KMS-11 (cell line): ENCODE results near the gene VSIG1.

Experiments used
- H2AFZ ChIP-seq: fragments of 200-600 bp; sonication (generic); 2 replicates; pipeline ENCODE4 v1.6.1; 2016; ENCODE audit warnings: antibody characterized with exemption, mixed run types, low read depth
- H3K27ac ChIP-seq: fragments of 200-600 bp; sonication (generic); 2 replicates; pipeline ENCODE4 v1.6.1; 2016; ENCODE audit warnings: mild to moderate bottlenecking, mixed run types
- H3K27me3 ChIP-seq: fragments of 200-600 bp; sonication (generic); 2 replicates; pipeline ENCODE4 v1.6.1; 2017; ENCODE audit warnings: mild to moderate bottlenecking, low read depth, mixed run types, moderate library complexity; ENCODE audit not compliant: insufficient read depth
- H3K36me3 ChIP-seq: fragments of 200-600 bp; sonication (generic); 2 replicates; pipeline ENCODE4 v1.6.1; 2017; ENCODE audit warnings: mild to moderate bottlenecking, mixed run types; ENCODE audit not compliant: insufficient read depth
- H3K4me1 ChIP-seq: fragments of 200-600 bp; sonication (generic); 2 replicates; pipeline ENCODE4 v1.6.1; 2016; ENCODE audit warnings: mild to moderate bottlenecking, low read depth, mixed run types; ENCODE audit not compliant: poor library complexity, severe bottlenecking
- H3K4me2 ChIP-seq: fragments of 200-600 bp; sonication (generic); 2 replicates; pipeline ENCODE4 v1.7.0; 2016; ENCODE audit warnings: mild to moderate bottlenecking, mixed run types
- H3K4me3 ChIP-seq: fragments of 200-600 bp; sonication (generic); IDR thresholded peaks from 2 replicates; pipeline ENCODE4 v1.6.1; 2017; ENCODE audit warnings: low read depth, low read length, mixed read lengths; ENCODE audit not compliant: insufficient read depth
- H3K79me2 ChIP-seq: fragments of 200-600 bp; sonication (generic); 2 replicates; pipeline ENCODE4 v1.6.1; 2016; ENCODE audit warnings: low read depth, mixed run types; ENCODE audit not compliant: insufficient read depth
- H3K9ac ChIP-seq: fragments of 200-600 bp; sonication (generic); 2 replicates; pipeline ENCODE4 v1.6.1; 2016; ENCODE audit warnings: mild to moderate bottlenecking, mixed run types
- H4K20me1 ChIP-seq: fragments of 200-600 bp; sonication (generic); 2 replicates; pipeline ENCODE4 v1.6.1; 2016; ENCODE audit warnings: mild to moderate bottlenecking, mixed run types; ENCODE audit not compliant: insufficient read depth
- CTCF ChIP-seq: fragments of 200-600 bp; sonication (generic); conservative IDR thresholded peaks from 2 replicates; pipeline ENCODE4 v1.6.1; 2017; ENCODE audit warnings: low read depth, mild to moderate bottlenecking, antibody characterized with exemption, low read length, moderate library complexity, mixed read lengths

VSIG1 gene

GRCh38 chrX:108032944-108033343 is 11.9 kb upstream of the VSIG1 start:
- no peak for TF ChIP-seq CTCF
- H3K79me2 ChIP-seq: no peaks in the 10 kb centered on the region
- H3K4me1 ChIP-seq: no peaks in the 10 kb centered on the region
- no peak overlapping the region for H2AFZ ChIP-seq
- H3K9ac ChIP-seq: no peak overlapping the region
- H3K36me3 ChIP-seq: no peaks in the 10 kb centered on the region
- H3K4me2 ChIP-seq: no peak overlapping the region
- no peaks in the 10 kb centered on the region for H3K27me3 ChIP-seq
- H4K20me1 ChIP-seq: no peaks in the 10 kb centered on the region
- no peak overlapping the region for H3K4me3 ChIP-seq
- H3K27ac ChIP-seq: no peak overlapping the region

- no peaks in the 10 kb centered on the region for H3K27me3 ChIP-seq
- H2AFZ ChIP-seq: no peak overlapping the region
- no peak for TF ChIP-seq CTCF
- H4K20me1 ChIP-seq: no peaks in the 10 kb centered on the region
- H3K79me2 ChIP-seq: no peaks in the 10 kb centered on the region
- no peak overlapping the region for H3K4me3 ChIP-seq
- H3K27ac ChIP-seq: no peak overlapping the region
- no peak overlapping the region for H3K4me2 ChIP-seq
- no peaks in the 10 kb centered on the region for H3K4me1 ChIP-seq
- no peak overlapping the region for H3K9ac ChIP-seq
- H3K36me3 ChIP-seq: no peaks in the 10 kb centered on the region
Observed at GRCh38 chrX:108033890-108034289, 11.0 kb upstream of the VSIG1 start.

DNA sequence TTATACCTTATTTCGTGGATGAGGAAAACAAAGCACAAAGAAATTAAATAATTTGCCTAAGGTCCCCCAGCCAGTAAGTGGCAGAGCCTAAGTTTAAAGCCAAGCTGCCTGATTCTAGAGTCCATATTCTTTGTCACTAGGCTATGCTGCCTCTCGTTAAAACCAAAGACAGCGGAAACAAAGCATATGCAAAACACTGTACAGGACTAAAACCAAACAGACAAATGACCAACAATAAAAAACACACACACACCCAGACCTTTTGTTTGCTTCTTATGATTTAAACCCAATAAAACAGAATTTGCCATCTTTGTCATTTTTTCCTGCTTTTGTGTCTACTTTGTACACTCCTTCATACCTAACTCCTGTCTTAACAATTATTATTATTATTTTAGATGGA is 10.1 kb upstream of the VSIG1 start:
- Histone ChIP-seq H2AFZ (no peak overlapping the region), H3K27me3 (no peaks in the 10 kb centered on the region), H3K27ac (no peak overlapping the region), H3K79me2 (no peaks in the 10 kb centered on the region), H3K36me3 (no peaks in the 10 kb centered on the region), H3K9ac (no peak overlapping the region), H3K4me3 (no peak overlapping the region), H3K4me2 (no peak overlapping the region), H4K20me1 (no peaks in the 10 kb centered on the region), H3K4me1 (no peaks in the 10 kb centered on the region)
- no peak for TF ChIP-seq CTCF

GRCh38 chrX:108036298-108036973 is 8.4 kb upstream of the VSIG1 start:
- Histone ChIP-seq H4K20me1 (no peaks in the 10 kb centered on the region), H2AFZ (no peak overlapping the region), H3K79me2 (no peaks in the 10 kb centered on the region), H3K4me2 (no peak overlapping the region), H3K4me3 (no peak overlapping the region), H3K27me3 (no peaks in the 10 kb centered on the region), H3K9ac (no peak overlapping the region), H3K36me3 (no peaks in the 10 kb centered on the region), H3K4me1 (no peaks in the 10 kb centered on the region), H3K27ac (no peak overlapping the region)
- TF ChIP-seq CTCF: no peak
